ENCODE data around the gene PTGDR2. TPM values are rescaled to one million over a fixed set of nuclear protein-coding genes. Genes with fewer than 3 reads are reported as not detected.

The PTGDR2 gene
- total RNA-seq, 2 donors from 2014 or later = 0.14 TPM; not detected in 1

DNA sequence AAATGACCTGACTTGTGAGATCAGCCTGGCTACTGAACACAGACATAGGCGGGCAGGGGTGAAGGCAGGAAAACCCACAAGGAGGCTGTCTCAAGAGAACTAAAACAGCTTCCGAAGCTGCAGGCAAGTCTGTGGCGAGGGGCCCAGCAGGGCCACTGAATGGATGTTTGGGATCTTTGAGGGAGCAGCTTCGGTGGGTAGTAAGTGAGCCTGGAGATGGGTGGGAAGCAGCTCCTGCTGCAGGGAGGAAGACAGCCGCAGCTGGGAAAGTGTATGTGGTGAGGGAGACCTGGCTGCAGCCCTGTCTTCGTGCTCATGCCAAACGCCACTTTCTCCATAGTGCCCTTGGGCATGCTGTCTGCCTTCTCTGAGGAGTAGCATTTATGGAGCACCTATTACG, 10.4 kb downstream of the PTGDR2 start:
- intact Hi-C loops (cut with DNase I) = no loop called here
- no peak for DNase-seq (ENCODE audit: low spot score)

DNA sequence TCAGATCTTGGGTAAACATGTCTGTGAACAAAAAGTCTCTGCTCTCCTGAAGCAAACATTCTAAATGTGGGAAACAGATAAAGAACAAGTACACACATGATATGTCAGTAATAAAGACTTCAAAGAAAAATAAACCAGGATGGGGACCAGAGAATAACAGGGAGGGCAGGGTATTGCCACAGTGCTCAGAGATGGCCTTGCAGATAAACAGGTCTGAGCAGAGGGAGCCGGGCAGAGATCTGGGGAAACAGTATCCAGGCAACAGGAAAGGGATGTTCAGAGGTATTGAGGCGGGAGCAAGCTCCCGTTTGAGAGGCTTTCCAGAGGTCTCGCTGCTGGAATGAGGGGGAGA, 10.9 kb downstream of the PTGDR2 start:
- intact Hi-C loops (cut with DNase I) = no loop called here
- no peak for DNase-seq (ENCODE audit: low spot score)

DNA sequence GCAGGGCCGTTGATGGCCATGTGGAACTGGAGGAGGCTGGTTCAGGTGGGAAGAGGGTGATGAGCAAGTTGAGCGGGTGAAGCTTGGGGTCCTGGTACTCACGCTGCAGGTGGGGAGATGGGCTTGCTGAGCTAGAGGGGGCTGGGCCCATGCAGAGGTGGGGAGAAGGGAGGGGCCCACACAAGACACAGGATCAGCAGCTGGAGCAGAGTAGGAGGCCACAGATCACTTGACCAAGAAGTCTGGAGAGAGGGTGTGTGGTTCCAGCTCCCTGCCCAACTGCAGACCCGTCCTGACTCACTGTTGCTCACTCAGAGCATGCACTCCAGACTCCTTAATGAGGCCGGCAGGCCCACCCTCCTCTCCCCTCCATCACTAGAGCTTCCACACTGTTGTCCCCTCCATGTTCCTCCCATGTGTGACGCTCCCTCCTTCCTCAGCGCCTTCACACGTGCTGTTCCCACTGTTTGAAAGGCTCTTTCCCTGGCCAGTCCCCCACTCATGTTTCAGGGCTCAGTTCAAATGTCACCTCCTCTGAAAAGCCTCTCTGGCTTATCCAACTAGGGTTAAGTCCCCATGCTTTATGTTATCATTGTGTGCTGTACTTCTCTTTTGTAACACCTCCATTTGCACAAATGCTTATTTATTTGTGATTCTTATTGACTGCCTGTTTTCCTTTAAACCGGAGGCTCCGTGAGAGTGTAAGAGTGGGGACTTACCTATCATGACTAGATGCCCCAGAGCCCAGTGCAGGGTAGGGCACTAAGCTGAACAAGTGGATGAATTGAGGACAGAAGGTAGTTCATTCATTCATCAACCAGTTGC, 11.5 kb downstream of the PTGDR2 start:
- DNase-seq (ENCODE audit: low spot score) = no peak
- intact Hi-C loops (cut with DNase I) = no loop called here

DNA sequence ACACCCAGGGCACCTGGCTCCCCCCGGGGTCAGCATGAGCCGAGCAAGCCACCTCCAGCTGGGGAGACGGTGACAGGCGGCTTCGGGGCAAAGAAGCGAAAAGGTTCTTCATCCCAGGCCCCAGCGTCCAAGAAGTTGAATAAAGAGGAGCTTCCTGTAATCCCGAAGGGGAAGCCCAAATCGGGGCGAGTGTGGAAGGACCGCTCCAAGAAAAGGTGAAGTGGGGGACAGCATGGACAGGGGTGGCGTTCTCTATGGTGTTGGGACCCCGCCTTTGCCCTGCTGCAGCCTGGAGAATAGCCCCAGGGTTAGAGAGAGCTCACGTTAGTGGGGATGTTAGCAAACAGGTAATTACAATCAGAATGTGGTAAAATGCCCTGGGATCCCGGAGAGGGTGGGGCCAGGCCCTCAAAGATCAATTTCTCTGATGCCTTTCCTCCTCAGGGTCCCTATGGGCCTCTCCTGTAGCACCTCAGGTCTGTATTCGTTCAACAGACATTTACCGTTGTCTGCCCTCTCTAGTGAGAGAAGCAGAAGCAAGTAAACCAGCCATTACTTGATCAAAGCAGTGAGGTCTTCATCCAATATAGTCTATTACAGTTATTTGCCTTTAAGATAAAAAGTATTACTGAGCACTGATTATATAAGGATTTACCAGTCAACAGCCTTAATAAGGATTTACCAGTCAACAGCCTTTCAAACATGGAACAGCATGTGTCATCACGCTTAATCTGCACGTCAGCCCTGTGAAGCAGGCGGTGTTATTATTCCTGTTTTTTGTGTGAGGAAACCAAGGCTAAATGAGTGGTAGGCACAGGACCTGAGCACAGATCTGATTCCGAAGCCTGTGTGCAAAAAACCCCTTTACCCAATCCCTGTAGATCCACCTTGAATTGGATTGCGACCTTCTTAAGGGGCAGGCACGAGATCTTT, 12.8 kb downstream of the PTGDR2 start:
- intact Hi-C loops (cut with DNase I) = no loop called here
- DNase-seq (ENCODE audit: low spot score) = no peak

DNA sequence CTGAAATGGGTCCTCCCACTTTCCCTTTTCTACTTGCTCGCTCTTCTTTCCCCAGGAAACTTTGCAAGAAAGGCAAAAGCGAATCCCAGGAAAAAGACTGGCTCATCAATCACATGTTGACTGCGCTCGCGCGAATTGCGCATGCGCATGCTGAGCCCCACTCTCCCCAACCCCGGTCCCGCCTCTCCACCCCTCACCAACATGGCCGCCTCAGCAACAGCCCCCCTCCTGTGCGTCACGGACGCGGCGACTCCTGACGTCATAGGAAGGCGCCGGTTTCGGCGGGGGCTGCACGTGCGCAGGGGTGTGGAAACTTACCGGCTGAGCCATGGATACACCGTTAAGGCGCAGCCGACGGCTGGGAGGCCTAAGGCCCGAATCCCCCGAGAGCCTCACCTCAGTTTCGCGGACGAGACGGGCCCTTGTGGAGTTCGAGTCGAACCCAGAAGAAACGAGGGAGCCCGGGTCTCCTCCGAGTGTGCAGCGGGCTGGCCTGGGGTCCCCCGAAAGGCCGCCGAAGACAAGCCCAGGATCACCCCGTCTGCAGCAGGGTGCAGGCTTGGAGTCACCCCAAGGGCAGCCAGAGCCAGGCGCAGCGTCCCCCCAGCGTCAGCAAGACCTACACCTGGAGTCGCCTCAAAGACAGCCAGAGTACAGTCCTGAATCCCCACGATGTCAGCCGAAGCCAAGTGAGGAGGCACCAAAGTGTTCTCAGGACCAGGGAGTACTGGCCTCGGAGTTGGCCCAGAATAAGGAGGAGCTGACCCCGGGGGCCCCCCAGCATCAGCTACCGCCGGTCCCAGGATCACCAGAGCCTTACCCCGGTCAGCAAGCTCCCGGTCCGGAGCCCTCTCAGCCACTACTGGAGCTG, 13.7 kb downstream of the PTGDR2 start, which contains the start of gene CCDC86:
CCDC86 (plus strand) TSS at position 317 of the 871 bp plus-strand sequence; CDS start at position 329, 12 bp downstream.
- peak; percentile 99 for DNase-seq (ENCODE audit: low spot score)
- intact Hi-C loops (cut with DNase I) = no loop called here

DNA sequence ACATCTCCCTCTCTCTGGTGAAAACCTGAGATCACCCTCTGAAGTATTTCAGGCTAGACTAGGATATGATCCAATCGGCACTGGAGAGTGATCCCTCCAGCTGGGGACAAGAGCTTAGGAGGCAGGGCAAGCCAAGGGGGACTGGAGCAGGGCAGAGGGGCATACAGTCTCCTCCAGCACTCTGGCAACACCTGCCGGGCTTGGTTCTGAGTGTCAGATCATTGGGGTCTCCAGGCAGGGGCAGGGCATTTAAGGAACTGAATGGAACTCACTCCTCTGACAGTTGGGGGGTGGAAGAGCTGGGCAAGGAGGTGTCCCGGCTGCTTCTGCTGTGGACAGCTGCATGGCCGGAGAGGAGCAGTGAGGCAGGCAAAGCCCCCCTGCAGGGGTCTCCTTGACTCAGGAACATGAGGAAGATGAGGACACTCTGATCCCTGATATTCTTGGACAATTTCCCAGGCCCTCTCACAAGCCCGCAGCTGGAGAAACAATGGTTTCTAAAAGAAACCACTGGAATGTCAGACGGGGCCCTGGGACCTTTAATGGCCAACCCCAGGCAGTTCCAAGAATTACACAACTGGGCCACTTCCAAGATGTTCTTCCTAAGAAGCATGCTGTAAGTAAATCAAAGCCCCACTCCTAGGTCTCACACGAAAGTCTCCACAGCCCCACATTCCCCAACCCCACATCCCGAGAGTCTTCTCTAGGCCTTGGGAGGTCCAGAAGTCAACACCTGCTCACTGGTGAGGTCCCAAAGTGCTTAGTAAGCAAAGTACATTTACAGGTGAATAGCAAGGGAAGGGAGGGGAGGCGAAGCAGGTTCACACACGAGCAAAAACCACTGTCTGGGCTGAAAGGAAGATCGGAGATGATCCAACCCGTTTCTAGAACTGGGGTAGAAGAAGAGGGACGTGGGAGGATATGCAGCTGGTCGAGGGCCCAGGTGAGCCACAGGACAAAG, 15.0 kb downstream of the PTGDR2 start:
- no peak for DNase-seq (ENCODE audit: low spot score)
- intact Hi-C loops (cut with DNase I) = no loop called here

DNA sequence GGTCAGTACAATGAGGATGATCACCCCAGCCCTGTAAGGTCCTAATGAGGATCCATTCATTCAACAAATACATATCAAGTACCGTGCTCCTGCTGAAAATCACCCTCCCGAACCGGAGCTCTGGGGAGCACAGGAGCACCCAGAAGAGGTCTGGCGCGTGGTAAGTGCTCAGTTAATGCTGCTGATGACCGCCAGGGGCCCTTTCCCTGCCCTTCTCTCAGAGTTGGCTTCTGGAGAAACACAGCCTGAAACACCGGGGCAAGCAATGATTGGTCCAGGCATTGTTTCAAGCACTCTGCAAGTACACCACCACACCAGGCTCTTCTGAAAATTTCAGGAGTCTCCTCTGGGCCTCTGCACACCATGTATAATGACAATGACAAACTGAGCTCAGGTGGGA, 17.6 kb downstream of the PTGDR2 start:
- DNase-seq (ENCODE audit: low spot score) = no peak
- intact Hi-C loops (cut with DNase I) = loop anchor here in 1 of 2 donors (5.0 kb wide), 1 partner anchor 59 kb away; no protein-coding TSS in a partner anchor

DNA sequence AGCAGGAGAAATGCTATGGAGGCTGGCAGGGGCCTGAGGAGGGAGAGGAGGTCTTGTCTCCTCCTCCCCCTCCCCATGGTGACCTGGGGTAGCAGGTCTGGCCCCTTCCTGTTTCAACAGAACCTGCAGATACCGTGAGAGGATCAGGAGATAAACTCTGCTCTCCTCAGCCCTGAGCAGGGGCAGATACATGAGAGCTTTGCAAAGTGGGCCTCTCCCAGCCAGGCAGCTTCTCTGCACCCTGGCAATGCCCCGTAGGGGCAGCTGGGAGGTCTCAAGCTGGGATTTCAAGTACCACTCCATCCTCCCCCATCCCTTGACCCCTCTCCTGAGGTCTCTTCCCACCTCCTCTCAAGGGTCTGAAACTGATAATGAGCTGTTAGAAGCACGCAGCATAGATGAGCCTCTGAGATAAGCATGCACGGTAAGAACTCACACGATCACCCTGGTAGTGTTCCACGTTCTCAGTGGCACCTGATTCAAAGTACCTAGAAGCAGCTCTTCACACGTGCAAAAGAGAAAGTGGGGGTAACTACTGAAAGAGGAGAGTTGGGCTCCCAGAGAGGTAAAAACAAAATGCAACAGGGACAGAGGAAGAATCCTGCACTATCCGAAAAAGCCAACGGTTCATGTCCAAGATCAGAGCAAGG, 18.8 kb downstream of the PTGDR2 start:
- intact Hi-C loops (cut with DNase I) = loop anchor here in 1 of 2 donors (5.0 kb wide), 1 partner anchor 60 kb away; no protein-coding TSS in a partner anchor
- no peak for DNase-seq (ENCODE audit: low spot score)

DNA sequence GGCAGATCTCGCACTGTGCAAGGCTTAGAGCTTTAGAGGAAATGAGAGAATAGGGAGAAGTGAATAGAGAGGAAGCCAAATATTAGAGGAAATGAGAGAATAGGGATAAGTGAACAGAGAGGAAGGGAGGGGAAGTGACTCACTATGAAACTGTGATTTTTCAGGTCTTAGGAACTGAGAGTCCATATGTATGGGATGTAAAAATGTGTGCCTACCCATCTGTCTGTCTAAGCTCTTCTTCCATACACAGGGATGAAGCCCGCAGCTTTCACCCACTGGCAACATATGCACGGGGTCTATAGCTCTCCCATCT, 20.3 kb downstream of the PTGDR2 start:
- intact Hi-C loops (cut with DNase I) = loop anchor here in 1 of 2 donors (5.0 kb wide), 1 partner anchor 62 kb away; no protein-coding TSS in a partner anchor
- DNase-seq (ENCODE audit: low spot score) = no peak

DNA sequence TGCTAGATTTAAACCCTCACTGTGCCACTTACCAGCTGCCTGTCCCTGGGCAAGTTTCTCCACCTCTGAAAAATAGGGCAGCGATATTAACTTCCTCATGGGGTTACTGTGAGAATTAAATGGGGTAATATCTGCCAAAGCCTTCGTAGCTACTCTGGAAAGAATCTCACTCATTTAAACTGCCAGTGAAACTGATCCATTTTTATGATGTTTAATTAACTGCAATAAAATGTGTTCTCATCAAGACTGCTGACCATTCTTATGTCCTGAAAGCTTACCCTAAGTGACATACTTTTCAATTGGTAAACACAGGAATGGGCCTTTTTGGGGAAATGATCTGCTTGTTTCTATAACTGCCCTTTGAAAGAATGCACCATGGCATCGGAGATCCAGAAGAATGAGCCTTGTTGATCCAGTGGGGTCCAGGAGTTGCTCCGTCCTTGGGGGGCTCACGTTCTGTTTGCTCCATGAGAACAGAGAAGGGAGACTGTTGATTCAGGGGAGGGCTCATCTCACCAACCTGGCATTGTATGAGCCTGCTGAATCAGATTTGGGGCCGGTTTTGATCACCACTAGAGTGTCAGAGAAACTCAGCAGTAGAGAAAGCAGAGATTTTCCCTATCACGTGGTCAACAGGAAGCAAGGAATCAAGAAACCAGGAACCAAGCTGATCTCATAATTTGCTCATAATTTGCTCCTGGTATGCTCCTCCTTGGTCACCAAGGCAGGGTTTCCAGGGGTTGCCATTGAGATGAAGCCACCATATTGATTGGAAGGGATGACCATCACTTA, 20.8 kb downstream of the PTGDR2 start:
- intact Hi-C loops (cut with DNase I) = loop anchor here (5.0 kb wide), 2 partner anchors 62 to 292 kb away; no protein-coding TSS in a partner anchor
- DNase-seq (ENCODE audit: low spot score) = no peak

DNA sequence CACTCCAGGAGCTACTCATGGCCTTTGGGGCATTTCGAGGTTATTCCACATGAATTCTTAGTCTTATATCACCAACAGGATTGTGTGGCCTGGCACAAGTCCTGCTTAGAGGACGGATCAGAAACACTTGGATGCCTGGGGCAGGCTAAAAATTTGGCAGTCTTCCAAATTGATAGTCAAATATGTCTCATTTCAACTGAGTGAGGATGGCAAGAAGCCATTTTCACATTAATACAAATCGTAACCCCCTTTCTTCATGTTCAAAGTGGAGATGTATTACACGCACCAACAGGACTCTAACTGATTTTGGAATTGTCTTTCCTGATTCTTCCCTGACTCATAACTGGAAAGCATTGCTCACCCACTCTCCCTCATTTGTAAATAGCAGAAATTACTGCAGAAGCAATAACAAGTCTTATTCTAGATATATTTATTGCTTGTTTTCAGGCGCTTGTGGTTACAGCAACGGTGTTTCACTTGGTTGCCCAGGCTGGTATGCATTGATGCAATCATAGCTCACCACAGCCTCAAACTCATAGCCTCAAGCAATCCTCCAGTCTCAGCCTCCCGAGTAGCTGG, 24.2 kb downstream of the PTGDR2 start:
- intact Hi-C loops (cut with DNase I) = loop anchor here (5.0 kb wide), 2 partner anchors 66 to 296 kb away; no protein-coding TSS in a partner anchor
- DNase-seq (ENCODE audit: low spot score) = no peak

DNA sequence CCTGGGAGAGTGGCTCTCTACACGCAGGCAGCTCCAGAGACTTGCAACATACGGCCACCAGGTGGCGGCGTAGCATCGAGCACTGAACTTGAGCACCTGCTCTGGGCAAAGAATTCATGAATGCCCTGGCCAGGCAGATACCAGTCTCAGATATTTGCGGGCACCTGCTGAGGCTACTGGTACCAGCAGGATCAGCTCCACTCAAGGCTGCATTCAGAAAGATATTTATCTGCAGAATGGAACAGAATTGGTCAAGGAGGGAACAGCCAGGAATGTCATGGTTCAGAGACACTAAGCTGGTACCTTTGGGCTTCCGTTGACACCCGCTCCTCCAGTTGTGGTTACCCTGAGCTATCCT, 24.6 kb downstream of the PTGDR2 start:
- DNase-seq (ENCODE audit: low spot score) = peak; percentile 94
- intact Hi-C loops (cut with DNase I) = loop anchor here (5.0 kb wide), 2 partner anchors 66 to 296 kb away; no protein-coding TSS in a partner anchor

DNA sequence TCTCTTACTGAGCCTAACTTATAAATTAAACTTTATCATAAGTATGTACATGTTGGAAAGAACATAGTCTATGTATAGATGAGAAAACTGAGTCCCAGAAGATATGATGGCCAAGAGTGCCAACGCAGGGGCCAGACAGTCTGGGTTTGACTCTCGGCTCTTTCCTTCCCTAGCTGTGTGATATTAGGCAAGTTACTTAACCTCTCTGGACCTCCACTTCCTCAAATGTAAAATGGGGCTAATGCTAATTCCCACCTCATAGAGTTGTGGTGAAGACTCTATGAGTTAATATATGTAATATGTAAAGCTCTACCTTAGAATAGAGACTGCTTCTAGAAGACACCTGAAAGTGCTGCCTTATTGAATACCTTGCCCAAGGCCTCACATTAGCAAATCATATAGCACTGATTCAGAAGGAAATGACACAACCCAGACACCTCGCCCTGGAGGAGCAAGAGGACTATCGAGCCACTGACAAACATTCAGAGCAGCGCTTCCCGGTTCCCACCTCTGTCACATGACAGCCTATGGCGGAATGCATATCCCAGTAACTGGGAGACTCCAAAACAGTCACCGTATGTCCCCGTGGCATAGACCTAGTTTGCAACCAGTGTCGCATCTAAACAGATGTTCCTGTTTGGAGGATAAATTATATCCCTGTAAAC, 25.1 kb downstream of the PTGDR2 start:
- no peak for DNase-seq (ENCODE audit: low spot score)
- intact Hi-C loops (cut with DNase I) = loop anchor here (5.0 kb wide), 2 partner anchors 67 to 297 kb away; no protein-coding TSS in a partner anchor

DNA sequence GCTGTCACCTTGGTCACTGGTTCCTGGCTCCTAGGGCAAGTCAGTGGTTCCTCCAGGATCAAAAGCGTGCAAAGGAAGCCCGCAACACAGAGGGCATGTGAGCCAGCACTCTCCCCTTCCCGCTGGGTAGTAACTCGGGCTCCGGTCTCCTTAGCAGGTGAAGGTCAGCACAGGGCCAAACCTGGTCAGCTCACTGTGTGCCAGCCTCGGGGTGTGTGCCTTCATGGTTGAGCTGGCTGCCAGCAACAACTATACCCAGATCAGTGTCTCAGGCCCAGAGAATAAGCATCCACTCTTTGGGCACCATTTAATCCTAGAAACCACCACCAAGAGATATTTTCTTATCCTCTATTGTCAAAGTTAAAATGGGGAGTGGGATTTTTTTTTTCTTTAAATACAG, 30.0 kb downstream of the PTGDR2 start:
- no peak for DNase-seq (ENCODE audit: low spot score)
- intact Hi-C loops (cut with DNase I) = loop anchor here in 1 of 2 donors (10.0 kb wide), 1 partner anchor 299 kb away; no protein-coding TSS in a partner anchor

DNA sequence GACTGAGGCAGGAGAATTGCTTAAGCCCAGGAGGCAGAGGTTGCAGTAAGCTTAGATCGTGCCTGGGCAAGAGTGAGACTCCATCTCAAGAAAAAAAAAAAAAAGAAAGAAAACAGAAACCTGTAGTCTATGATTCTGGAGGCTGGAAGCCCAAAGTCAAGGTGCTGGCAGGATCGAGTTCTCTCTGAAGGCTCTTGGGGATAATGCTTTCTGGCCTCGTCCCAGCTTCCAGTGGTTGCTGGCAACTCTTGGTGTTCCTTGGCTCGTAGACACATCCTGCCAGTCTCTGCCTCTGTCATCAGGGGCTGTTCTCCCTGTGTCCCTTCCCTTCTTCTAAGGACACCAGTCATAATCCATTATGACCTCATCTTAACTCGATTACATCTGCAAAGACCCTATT, 30.6 kb downstream of the PTGDR2 start:
- DNase-seq (ENCODE audit: low spot score) = no peak
- intact Hi-C loops (cut with DNase I) = loop anchor here in 1 of 2 donors (10.0 kb wide), 1 partner anchor 300 kb away; no protein-coding TSS in a partner anchor
